CD4-positive, alpha-beta T cell treated with Interleukin-6 at 100 ng/mL for 8 hours (primary cell): ENCODE data around the gene CALB2.
"Not testable (repeated sequence)": the region's sequence is repeated elsewhere in the genome, so short reads cannot be mapped to it uniquely, and the experiment has no call there.

ENCODE experiments used
- DNase-seq: peaks from one replicate; pipeline ENCODE4 v3.0.0-alpha.2; 2020; ENCODE audit warnings: mixed read lengths, low spot score

The CALB2 gene

GRCh38 chr16:71352963-71353460 lies 5.5 kb upstream of the CALB2 start:
- no peak for DNase-seq

GRCh38 chr16:71353736-71354135 lies 4.8 kb upstream of the CALB2 start:
- no peak for DNase-seq

- DNase-seq, result no peak
Measured at GRCh38 chr16:71354156-71354555, 4.4 kb upstream of the CALB2 start.

- no peak for DNase-seq
Measured at GRCh38 chr16:71356051-71356740, 2.3 kb upstream of the CALB2 start.

- DNase-seq, result not testable (repeated sequence)
Measured at GRCh38 chr16:71356936-71357335, 1.6 kb upstream of the CALB2 start.

GRCh38 chr16:71357681-71358080 lies 842 bp upstream of the CALB2 start:
- DNase-seq, result no peak

- no peak for DNase-seq
Measured at GRCh38 chr16:71359431-71359830, 908 bp downstream of the CALB2 start.

GRCh38 chr16:71360378-71360777 lies 1.9 kb downstream of the CALB2 start:
- DNase-seq, result no peak

GRCh38 chr16:71364133-71364681 lies 5.7 kb downstream of the CALB2 start:
- no peak for DNase-seq

- DNase-seq, result no peak
Measured at GRCh38 chr16:71365021-71365420, 6.5 kb downstream of the CALB2 start.

- DNase-seq, result no peak
Measured at GRCh38 chr16:71367241-71367976, 8.9 kb downstream of the CALB2 start.

- no peak for DNase-seq
Measured at GRCh38 chr16:71368958-71369357, 10.4 kb downstream of the CALB2 start.

- DNase-seq, result no peak
Measured at GRCh38 chr16:71369494-71369893, 11.0 kb downstream of the CALB2 start.

GRCh38 chr16:71371237-71371636 lies 12.7 kb downstream of the CALB2 start:
- no peak for DNase-seq

- DNase-seq, result no peak
Measured at GRCh38 chr16:71373073-71373472, 14.6 kb downstream of the CALB2 start.

- DNase-seq, result no peak
Measured at GRCh38 chr16:71376465-71377157, 18.1 kb downstream of the CALB2 start.

- DNase-seq, result no peak
Measured at GRCh38 chr16:71379711-71380110, 21.2 kb downstream of the CALB2 start.

- no peak for DNase-seq
Measured at GRCh38 chr16:71380831-71381230, 22.3 kb downstream of the CALB2 start.

GRCh38 chr16:71383054-71383773 lies 24.7 kb downstream of the CALB2 start:
- no peak for DNase-seq

GRCh38 chr16:71384073-71384724 lies 25.7 kb downstream of the CALB2 start:
- no peak for DNase-seq
